Embryonic facial prominence (tissue), 1 donor: ENCODE measurements around the gene RAD9A.
"Not testable (repeated sequence)": the region's sequence is repeated elsewhere in the genome, so short reads cannot be mapped to it uniquely, and the experiment has no call there.

ENCODE experiments used
- DNase-seq: peaks from one replicate; pipeline ENCODE4 v3.0.0-alpha.2; 2016; ENCODE audit errors: extremely low spot score

The RAD9A gene

DNA sequence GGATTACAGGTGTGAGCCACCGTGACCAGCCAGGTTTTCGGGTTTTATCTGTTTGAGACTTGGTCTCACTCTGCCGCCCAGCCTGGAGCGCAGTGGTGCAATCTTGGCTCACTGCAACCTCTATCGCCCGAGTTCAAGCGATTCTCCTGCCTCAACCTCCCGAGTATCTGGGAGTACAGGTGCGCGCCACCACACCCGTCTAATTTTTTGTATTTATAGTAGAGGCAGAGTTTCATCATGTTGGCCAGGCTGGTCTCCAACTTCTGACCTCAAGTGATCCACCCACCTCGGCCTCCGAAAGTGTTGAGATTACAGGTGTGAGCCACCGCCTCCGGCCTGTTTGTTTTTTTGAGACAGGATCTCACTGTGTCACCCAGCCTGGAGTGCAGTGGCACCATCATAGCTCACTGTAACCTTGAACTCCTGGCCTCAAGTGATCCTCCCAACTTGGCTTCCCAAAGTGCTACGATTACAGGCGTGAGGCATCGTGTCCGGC is 35.6 kb downstream of the RAD9A start:
- not testable (repeated sequence) for DNase-seq

DNA sequence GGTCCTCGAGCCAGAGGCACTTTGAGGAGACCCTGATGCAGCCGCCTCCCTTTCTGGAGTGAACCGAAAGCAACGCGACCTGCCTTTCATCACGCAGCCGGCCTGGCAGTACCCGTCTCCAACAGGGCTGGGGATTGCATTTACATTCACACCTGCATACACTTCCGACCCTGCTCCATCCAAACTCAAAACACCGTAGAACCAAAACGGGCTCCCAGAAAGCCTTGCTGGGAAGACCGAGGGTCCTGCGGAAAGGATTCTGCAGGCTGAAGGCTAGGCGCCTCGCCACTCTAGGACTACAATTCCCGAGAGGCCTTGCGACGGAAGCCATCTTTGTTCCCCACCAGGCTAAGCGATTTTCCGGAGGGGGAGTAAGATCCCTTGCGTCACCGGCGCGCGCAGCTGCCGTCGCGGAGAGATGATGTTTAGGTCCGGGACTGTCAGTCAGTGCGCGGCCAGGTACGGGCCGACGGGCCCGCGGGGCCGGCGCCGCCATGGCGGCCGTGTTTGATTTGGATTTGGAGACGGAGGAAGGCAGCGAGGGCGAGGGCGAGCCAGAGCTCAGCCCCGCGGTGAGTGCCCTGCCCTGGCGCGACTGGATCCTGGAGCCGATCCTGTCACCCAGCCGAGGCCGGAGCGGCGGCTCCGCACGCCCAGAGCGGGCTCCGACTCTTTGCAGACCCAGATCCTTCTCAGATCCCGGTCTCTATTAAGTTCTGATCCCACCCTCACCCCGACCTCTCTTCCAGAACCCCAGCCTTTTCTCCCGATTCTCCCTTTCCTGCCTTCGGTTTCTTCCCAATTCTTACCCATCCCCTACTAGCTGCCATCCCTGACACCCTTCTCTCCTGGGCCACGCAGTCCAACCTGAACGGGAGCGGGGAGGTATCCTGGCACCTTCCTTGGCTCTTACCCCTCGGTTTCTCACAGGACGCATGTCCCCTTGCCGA is 36.5 kb downstream of the RAD9A start, which contains the start of gene RPS6KB2:
Gene RPS6KB2, plus strand, starts transcription at position 443 of the 950 bp plus-strand sequence. Its CDS starts 52 bp downstream, at position 495.
- peak; percentile 93 for DNase-seq

GRCh38 chr11:67429038-67429668 is 37.4 kb downstream of the RAD9A start:
- no peak for DNase-seq

- no peak for DNase-seq
Observed at GRCh38 chr11:67429722-67430121, 37.9 kb downstream of the RAD9A start.

DNA sequence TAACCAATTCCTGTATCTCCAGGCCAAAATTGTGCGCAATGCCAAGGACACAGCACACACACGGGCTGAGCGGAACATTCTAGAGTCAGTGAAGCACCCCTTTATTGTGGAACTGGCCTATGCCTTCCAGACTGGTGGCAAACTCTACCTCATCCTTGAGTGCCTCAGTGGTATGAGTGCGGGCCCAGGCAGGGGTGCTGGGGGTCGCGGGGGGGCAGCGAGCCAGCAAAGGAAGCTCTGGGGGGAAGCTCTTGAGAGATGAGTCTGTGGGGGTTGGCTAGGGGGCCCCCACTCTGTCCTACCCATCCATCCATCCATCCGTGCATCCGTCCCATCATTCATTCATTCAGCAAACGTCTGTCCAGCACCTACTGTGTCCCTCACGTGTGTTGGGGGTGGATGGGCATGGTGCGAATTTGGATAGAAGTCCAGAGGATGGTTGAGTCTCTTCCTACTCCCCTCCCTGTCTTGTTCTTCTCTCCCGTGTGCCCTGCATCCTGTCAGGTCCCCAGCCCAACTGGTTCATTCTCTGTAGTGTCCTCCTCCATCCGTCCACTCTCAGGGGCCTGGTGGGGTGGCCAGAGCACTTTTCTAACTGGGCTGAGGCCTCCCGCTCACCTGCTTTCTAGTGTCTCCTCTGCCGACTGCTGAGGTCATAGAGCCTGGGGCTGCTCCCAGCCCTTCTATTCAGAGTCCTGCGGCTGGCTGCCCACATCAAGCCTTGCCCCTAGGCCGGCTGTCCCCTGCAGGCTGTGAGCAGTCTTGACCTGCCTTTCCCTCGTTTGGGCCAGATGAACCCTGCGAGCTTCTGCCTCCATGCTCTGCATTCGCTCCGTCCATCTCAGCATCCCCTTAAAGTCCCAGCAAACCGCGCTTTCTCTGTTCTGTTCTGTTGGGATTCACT is 39.8 kb downstream of the RAD9A start:
- no peak for DNase-seq

- DNase-seq: no peak
Observed at GRCh38 chr11:67432655-67433349, 41.0 kb downstream of the RAD9A start.

DNA sequence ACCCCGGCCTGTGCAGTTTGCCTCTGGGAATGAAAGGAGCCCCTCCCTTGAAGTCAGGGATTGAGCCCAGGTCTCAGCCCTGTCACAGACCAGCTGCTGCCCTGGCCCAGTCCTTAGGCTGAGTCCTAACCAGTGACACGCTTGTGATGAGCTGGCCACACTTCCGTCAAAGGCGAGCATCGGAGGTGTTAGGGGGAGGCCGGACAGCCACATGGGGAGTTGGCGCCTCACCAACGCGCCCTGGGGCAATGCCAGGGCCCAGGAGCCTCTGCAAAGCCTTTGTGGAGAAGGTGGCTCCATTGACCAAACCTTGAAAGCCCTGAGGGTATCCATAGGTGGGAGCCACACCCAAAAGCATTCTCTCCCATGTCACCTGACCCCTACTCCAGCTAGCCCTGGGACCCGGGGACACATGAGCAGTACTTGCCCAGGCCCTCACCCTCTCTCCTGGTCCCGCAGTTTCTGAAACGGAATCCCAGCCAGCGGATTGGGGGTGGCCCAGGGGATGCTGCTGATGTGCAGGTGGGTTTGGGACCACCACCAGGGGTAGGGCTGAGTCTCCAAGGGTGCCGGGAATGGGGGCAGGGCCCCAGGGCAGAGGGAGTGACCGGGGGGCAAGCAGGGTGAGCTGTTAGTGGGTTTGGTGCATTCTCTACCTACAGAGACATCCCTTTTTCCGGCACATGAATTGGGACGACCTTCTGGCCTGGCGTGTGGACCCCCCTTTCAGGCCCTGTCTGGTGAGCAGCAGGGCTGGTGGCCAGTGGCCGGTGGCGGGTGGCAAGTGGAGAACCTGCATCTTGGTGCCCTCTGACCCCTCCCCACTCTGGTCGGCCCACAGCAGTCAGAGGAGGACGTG is 42.0 kb downstream of the RAD9A start:
- DNase-seq: no peak

DNA sequence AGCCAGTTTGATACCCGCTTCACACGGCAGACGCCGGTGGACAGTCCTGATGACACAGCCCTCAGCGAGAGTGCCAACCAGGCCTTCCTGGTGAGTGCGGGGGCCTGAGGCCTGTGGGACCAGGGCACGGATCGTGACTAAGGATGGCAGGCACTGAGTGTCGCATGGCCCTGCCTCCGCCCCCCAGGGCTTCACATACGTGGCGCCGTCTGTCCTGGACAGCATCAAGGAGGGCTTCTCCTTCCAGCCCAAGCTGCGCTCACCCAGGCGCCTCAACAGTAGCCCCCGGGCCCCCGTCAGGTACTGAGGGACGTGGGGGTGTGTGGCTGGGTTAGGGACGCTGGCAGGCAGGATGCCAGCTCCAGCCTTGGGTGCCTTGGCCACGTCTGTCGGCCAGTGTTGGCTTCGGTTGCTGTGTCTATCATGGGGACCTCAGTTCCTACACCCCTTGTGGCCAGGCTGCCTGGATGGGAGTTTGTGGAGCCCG is 42.7 kb downstream of the RAD9A start:
- no peak for DNase-seq

DNA sequence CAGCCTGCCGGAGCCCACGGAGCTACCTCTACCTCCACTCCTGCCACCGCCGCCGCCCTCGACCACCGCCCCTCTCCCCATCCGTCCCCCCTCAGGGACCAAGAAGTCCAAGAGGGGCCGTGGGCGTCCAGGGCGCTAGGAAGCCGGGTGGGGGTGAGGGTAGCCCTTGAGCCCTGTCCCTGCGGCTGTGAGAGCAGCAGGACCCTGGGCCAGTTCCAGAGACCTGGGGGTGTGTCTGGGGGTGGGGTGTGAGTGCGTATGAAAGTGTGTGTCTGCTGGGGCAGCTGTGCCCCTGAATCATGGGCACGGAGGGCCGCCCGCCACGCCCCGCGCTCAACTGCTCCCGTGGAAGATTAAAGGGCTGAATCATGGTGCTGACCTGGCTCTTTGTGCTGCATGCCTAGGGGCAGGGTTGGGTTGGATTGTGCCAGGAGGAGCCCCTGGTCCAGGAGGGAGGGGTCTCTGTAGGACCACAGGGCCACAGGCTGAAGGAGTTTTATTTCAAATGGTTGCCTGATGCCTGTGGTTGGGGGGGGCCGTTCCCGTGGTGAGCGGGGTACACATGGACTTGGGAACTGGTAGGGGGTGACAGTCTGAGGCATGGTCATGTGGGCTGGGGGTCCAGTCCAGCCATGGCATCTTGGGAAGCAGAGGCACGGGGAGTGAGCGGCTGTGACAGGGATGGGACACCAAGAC is 43.4 kb downstream of the RAD9A start:
- DNase-seq: no peak

DNA sequence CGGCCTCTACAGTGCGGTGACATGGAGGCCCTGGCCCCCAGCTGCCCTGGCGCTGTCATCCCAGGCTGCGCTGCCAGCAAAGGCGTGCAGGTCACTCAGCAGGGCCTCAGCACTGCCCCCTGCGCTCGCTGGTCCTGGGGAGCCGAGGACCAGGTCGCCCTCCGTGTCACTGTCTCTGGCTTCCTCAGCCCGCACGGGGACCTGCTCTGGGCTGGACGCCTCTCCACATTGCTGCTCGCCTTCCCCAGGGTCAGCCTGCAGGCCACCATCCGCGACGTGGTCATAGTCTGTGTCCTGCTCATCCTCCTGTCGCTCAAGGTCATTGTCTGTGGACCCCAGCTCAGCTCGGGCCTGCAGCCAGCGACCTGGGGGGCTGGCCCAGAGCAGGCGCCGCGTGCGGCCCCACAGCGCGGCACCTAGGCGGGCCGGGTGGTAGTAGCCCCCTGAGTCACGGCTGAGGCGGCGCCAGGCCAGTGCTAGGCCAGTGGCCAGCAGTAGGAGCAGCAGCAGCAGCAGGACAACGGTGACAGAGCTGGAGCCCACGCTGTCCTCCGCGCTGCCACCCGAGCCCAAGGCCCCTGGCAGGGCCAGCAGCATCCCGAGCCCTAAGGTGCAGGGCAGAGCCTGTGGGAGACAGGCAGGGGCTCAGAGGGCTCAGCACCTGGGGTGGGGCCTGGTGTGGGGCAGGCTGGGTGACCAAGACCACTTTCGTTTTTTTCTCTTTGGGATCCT is 44.1 kb downstream of the RAD9A start:
- no peak for DNase-seq

GRCh38 chr11:67436459-67437081 is 44.8 kb downstream of the RAD9A start:
- no peak for DNase-seq

GRCh38 chr11:67437082-67437808 is 45.5 kb downstream of the RAD9A start, which contains the start of gene PTPRCAP:
PTPRCAP (minus strand) TSS chr11:67437682; CDS start chr11:67437619, 63 bp downstream.
- no peak for DNase-seq

DNA sequence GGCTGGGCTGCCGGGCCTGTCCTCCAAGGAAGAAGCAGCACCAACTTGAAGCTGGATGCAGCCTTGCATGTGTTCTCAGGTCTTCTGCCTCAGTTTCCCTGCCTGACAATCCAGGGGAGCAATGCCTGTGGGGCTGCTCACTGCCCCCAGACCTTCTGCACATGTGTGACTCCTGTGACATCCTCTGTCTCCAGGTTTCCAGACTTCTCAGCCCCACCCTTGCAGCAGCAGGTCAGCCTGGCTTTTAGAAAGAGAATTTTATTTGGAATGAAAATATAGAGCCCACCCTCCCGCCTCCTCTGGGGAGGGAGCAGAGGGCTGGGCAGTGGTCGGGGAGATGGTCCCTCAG is 46.0 kb downstream of the RAD9A start:
- no peak for DNase-seq

GRCh38 chr11:67438158-67438902 is 46.5 kb downstream of the RAD9A start:
- no peak for DNase-seq

GRCh38 chr11:67439321-67440228 is 47.8 kb downstream of the RAD9A start:
- DNase-seq: no peak
